Activated T-cell treated with anti-CD3 and anti-CD28 coated beads for 1 hour (primary cell): ENCODE measurements around the gene FDX1.
"Not testable (repeated sequence)": the region's sequence is repeated elsewhere in the genome, so short reads cannot be mapped to it uniquely, and the experiment has no call there.

Experiments
- DNase-seq: peaks from one replicate; pipeline ENCODE4 v3.0.0-alpha.2; 2020; ENCODE audit warnings: low read depth

FDX1 gene, protein sequence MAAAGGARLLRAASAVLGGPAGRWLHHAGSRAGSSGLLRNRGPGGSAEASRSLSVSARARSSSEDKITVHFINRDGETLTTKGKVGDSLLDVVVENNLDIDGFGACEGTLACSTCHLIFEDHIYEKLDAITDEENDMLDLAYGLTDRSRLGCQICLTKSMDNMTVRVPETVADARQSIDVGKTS

DNA sequence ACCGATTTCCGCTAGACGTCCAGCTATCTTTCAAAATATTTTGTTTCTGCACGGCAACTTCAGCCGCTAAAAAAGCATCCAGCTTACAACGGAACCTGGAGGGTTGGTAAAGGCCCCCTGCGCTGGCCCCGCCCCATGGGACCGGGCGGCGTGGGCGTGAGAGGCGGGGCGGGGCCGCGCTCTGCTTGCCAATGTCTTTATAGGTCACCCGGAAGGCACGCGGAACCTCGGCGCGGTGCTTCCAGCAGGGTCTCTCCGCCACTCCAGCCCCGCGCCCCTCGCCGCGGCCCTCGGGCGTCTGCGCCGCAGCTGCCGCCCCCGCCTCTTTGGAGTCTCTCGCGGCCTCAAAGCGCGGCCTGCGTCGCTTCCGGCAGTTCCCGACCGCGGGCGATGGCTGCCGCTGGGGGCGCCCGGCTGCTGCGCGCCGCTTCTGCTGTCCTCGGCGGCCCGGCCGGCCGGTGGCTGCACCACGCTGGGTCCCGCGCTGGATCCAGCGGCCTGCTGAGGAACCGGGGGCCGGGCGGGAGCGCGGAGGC, at the start of gene FDX1:
Gene FDX1 (plus strand): TSS at position 218 of the 536 bp plus-strand sequence. CDS start 173 bp downstream, at position 391.
- DNase-seq: peak; percentile 72

DNA sequence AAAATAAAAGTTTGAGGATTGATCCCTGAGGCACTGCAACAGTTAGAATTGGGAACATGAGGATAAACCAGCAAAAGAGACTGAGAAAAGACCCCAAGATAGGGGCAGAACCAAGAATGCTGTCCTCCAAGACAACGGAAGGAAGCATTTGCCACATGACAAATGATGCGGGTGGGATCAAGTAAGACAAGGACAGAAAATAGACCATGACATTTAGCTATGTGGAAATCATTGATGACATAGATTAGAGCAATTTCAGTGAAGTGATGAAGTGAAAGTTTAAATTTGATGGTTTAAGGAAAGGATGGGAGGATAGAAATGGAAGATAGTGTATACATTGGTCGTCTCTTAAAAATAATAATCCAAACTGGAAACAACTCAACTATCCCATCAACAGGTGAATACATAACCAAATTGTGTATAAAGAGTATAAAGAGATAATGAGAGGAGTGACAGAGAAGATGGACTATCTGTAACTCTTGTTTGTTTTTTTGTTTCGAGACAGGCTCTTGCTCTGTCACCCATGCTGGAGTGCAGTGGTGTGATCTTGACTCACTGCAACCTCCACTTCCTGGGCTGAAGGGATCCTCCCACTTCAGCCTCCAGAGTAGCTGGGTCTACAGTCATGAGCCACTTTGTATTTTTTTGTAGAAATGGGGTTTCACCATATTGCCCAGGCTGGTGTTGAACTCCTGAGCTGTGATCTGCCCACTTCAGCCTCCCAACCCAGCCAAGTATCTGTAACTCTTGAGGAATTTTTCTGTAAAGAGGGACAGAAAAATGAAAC, 48.7 kb upstream of the FDX1 start:
- no peak for DNase-seq

DNA sequence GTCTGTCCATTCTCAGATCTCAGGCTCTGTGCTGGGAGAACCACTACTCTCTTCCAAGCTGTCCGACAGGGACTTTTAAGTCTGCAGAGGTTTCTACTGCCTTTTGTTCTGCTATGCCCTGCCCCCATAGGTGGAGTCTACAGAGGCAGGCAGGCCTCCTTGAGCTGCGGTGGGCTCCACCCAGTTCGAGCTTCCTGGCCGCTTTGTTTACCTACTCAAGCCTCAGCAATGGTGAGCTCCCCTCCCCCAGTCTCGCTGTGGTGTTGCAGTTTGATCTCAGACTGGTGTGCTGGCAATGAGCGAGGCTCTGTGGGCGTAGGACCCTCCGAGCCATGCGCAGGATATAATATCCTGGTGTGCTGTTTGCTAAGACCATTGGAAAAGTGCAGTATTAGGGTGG, 41.5 kb upstream of the FDX1 start:
- not testable (repeated sequence) for DNase-seq

DNA sequence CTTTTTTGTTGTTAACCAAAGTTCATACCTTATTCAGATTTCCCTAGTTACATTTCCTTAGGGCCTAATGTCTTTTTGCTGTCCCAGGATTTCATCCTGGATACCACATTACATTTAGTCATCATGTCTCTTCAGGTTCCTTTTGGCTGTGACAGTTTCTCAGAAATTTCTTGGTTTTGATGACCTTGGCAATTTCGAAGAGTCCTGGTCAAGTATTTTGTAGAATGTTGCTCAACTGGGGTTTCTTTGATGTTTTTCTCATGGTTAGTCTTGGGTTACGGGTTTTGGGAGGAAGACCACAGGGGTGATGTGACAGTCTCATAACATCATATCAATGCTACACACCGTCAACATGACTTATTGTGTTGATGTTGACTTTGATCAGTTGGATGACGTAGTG, 39.8 kb upstream of the FDX1 start:
- no peak for DNase-seq

DNA sequence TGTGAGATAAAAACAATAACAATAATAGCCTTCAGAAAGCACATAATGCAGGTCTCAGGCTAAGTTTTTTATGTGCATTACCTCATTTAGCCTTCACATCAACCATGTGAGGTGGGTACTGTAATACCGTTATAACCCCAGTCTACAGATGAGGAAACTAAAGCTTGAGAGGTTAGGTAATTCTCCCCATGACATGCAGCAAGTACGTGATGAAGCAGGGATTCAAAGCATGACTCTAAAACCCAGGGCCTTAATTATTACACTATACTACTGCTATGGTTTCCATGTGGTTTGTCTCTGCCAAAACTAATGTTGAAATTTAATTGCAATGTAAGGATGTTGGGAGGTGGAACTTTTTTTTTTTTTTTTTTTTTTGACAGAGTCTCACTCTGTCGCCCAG, 37.7 kb upstream of the FDX1 start:
- DNase-seq: no peak

DNA sequence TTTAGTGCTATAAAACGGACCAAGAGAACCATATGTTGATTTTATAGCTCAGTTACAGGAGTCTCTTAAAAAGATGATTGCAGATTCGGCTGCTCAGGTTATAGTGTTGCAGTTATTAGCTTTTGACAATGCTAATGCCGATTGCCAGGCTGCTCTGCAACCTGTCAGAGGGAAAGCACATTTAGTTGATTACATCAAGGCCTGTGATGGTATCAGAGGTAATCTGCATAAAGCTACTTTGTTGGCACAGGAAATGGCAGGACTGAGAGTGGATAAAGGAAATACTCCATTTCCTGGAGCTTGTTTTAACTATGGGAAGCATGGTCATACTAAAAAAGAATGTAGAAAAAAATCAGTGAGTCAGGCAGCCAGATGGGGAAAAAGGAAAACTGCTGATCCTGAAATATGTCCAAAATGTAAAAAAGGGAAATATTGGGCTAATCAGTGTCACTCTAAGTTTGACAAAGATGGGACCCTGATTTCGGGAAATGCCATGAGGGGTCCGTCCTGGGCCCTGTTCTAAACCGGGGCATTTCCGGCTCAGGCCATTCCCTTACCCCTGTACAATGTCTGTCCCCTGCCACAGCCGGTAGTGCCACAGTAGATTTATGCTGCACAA, 32.0 kb upstream of the FDX1 start:
- not testable (repeated sequence) for DNase-seq

DNA sequence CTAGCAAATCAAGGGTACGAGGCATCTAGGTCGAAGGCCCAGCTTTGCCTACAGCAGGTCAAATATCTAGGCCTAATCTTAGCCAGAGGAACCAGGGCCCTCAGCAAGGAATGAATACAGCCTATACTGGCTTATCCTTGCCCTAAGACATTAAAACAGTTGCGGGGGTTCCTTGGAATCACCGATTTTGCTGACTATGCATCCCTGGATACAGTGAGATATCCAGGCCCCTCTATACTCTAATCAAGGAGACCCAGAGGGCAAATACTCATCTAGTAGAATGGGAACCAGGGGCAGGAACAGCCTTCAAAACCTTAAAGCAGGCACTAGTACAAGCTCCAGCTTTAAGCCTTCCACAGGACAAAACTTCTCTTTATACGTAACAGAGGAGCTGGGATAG, 26.2 kb upstream of the FDX1 start:
- not testable (repeated sequence) for DNase-seq

DNA sequence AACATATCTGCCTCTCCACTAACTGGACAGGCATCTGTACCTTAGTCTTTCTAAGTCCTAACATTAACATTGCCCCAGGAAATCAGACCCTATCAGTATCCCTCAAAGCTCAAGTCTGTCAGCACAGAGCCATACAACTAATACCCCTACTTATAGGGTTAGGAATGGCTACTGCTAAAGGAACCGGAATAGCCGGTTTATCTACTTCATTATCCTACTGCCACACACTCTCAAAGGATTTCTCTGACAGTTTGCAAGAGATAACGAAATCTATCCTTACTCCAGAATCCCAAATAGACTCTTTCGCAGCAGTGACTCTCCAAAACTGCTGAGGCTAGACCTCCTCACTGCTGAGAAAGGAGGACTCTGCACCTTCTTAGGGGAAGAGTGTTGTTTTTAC, 24.1 kb upstream of the FDX1 start:
- DNase-seq: not testable (repeated sequence)

DNA sequence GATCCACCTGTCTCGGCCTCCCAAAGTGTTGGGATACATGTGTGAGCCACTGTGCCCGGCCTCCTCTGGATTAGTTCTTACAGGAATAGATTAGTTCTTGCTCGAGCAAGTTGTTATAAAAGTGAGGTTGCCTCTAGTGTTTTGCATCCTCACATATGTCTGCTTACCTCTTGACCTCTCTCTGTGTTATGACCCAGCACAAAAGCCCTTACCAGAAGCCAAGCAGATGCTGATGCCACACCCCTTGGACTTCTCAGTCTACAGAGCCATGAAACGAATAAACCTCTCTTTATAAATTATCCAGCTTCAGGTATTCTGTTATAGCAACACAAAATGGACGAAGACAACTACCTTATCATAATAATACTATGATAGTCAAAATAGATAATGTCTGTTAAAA, 22.4 kb upstream of the FDX1 start:
- no peak for DNase-seq

DNA sequence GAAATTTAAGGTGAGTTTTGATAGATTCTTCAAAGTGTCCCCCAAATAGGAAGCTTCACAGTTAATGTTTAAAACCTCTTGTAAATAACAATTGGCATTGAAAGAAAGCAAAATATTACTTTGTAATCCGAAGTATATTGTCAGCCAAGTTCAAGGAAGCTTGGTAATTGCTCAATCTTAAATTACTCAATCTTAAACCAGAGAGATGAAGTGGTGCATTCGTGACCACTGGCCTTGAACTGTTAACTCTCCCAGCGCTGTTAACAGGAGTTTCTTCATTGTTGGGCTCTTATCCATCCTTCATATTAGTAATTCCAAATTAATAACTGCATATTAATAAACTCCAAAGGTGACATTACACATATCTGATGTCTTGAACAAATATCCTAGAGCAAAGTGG, 20.6 kb upstream of the FDX1 start:
- no peak for DNase-seq

DNA sequence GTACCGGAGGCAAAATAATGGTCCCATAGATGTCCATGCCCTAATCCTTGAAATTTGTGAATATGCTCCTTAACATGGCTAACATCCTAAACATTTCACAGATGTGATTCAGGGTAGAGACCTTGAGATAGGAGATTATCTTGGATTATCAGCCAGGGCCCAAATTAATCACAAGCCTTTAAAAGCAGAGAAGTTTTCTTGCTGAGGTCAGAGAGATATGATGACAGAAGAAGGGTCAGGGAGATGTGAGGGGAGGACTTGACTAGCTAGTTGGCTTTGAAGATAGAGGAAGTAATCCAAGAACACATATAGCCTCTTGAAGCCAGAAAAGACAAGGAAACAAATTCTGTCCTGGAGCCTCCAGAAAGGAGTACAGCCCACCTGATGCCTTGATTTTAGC, 19.1 kb upstream of the FDX1 start:
- DNase-seq: no peak

DNA sequence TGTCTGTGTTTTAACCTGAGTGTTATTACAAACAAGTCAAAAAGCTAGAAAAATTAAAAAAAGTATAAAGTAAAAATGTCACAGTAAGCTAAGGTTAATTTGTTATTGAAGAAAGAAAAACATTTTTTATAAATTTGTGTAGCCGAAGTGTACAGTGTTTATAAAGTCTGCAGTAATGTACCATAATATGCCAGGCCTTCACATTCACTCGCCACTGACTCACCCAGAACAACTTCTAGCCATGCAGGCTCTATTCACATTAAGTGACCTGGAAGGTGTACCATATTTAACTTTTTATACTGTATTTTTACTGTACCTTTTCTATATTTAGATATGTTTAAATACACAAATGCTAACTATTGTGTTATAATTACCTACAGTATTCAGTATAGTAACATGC, 14.7 kb upstream of the FDX1 start:
- DNase-seq: no peak

DNA sequence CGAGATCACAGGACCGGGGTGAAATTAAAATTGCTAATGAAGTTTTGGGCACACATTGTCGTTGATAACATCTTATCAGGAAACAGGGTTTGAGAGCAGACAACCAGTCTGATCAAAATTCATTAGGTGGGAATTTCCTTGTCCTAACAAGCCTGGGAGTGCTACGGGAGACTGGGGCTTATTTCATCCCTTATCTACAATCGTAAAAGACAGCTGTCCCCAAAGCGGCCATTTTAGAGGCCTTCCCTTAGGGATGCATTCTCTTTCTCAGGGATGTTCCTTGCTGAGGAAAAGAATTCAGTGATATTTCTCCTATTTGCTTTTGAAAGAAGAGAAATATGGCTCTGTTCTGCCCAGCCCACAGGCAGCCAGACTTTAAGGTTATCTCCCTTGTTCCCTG, 8.1 kb upstream of the FDX1 start:
- not testable (repeated sequence) for DNase-seq

DNA sequence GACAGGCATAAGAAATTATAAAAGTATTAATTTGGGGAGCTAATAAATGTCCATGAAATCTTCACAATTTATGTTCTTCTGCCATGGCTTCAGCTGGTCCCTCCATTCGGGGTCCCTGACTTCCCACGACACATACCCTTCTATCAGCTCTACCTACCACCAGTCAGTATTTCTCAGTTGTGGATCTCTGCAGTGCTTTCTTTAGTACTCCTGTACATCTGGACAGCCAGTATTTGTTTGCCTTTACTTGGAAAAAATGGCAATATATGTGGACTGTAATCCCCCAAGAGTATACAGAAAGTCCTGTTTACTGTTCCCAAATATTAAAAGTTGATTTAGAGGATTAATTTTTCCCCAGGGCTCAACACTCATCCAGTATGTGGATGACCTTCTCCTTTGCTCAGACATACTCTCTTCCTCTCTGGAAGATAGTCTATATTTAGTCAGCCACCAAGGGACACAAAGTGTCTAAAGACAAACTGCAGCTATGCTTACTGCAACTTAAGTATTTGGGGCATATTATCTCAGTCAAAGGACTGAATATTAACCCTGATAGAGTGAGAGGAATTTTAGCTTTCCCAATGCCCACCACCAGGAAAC, 7.3 kb upstream of the FDX1 start:
- no peak for DNase-seq

DNA sequence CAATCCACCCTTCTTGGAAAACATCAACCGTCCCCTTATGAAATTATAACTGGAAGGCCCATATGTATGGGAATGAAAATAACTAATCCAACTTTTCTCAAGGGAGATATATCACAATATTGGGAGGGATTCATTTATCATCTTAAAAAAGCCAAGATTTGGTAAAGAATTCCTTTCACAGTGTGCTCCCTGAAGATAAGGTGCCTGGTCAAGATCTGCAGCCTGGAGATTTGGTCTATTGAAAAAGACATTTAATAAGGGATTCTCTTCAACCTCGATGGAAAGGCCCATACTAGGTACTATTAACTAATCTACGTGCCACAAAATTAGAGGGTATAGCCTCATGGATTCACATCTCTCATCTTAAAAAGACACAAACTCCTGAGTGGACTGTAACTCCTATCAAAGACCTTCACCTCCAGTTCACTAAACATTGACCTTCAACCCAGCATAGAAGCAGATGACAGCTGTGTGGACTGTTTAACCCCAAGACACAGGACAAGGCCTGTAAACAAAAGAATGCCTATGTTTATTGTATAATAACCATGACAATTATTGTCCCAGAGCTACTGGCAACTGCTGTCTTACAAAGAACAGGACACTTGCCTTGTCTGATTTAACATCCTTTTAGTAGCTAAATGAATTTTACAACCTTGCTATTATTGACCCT, 4.8 kb upstream of the FDX1 start:
- DNase-seq: no peak

DNA sequence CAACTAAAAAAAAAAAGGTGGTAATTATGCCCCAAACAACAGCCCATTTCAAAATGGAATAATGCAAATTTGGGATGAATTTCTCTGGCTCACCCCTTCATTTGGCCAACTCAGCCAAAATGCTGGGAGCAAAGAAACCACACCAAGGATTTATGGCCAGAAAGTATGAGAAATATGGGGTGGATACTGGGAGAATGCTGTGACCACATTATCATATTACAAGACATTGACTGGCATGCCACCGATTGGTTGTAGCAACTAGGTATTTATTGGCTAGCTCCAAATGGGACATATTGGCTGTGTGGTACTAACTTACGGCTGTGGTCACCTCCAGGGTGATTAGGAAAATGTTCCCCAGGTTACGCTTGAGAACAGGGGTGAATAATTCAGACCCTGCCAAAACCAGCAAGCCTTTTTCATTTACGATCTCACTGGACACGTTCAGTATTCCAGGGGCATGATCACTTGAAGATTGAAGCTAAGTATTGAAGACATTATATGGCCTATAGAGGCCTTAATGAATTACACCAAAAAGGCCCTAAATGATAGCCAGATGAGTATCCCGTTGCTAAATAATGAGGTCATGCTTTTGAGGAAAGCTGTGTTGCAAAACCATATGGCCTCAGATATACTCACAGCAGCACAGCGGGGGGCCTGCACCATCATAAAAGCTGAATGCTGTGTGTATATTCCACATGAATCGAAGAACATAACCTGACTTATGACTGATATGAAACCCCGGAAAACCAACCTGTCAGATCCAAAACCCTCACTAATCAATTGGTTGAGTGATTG, 3.8 kb upstream of the FDX1 start:
- DNase-seq: no peak

DNA sequence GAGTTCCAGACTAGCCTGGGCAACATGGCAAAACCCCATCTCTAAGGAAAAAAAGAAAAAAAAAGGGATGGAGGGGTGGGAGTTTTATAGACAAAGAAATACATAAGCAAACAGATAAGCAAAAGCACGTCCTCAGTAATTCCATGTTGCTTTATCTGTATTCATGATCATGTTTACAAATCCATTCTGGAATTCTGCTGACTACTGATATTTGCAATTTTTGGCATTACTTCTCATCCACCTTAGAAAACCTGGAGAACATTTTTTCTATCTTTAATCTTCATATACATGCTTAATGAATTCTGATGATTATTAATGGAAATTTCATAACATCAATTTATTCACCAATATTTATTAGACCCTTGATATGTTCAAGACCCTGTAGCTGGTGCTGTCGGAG, 1.7 kb upstream of the FDX1 start:
- DNase-seq: no peak

DNA sequence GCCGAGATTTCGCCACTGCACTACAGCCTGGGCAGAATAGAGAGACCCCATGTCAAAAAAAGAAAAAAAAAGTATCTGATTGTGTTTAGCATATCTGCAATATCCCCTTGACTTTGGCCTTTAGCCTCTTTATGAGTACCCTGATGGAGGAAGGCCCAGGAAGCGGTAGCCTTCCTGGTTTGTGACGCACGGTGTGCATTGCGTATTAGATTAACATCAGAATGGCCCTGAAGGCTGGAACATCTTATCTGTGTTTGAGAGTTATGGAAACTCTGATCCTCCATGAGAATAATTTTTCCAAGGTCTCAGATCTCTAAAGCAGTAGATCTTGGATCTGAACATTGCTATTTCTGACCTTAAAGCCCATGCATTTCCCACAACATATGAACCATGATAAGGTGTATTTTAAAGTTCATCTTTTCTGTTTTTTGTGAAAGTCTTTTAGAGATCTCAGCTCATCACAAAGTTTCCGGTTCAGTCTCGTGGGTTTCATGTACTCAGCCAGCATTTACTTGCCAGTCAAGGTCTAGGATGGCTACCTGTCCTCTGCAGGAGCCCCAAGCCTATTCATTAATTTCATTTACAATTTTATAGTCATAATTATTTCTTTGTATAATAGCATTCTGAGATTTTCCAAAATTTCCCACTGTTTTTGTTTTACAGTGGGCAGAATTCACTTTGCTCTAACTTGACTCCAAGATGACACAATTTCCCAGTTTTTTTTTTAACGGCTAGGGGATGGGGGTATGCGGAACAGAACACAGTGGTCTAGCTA, 605 bp upstream of the FDX1 start:
- no peak for DNase-seq

DNA sequence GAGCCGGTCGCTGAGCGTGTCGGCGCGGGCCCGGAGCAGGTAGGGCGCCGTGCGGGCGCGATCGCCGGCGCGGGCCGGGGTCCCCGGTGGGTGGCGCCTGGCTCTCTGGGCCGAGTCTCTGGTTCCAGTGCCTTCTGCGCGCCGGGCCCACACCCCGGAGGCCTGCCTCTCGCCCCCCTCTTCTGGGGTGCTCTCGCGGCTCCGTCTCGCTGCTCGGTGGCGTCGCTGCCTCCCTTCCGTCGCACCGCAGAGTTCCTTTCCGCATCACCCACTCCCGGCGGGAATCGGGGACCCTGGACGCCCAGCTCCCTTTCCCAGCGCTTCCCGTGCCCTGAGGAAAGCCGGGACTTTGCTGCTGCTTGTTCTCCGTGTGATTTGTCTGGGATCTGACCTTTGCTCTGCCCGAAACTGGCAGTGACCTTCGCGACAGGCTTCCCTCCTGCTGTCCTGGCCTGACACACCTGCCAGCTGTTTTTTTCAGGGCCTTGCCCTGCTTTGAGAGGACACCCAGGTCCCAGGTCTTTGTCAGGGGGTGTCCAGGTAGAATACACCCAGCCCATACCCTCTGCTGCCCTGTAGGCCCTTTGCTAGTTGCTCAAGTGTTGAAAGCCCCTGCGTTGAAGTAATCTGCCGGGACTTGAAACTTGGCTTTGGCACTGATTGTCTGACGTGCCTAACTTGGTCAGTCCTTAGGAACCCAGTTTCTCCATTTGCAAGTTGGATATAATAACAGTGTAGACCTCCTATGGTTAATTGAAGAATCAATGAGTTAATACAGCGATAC, 711 bp downstream of the FDX1 start:
- DNase-seq: peak; percentile 1
